Measurements from ENCODE around the gene KLHL2.
"Not testable (repeated sequence)": the region's sequence is repeated elsewhere in the genome, so short reads cannot be mapped to it uniquely, and the experiment has no call there.

Gene KLHL2

GRCh38 chr4:165331823-165332222, 124.5 kb downstream of the KLHL2 start:
- DNase-seq: no peak

- DNase-seq: no peak
Observed at GRCh38 chr4:165332502-165332901, 125.1 kb downstream of the KLHL2 start.

GRCh38 chr4:165335163-165335703, 127.9 kb downstream of the KLHL2 start:
- DNase-seq: no peak

GRCh38 chr4:165336743-165337142, 129.4 kb downstream of the KLHL2 start:
- no peak for DNase-seq

GRCh38 chr4:165342340-165342739, 135.0 kb downstream of the KLHL2 start:
- DNase-seq: not testable (repeated sequence)

- DNase-seq: no peak
Observed at GRCh38 chr4:165343353-165344191, 136.2 kb downstream of the KLHL2 start.

GRCh38 chr4:165345666-165346417, 138.5 kb downstream of the KLHL2 start:
- no peak for DNase-seq

GRCh38 chr4:165347647-165348569, 140.5 kb downstream of the KLHL2 start:
- no peak for DNase-seq

GRCh38 chr4:165351359-165352130, 144.2 kb downstream of the KLHL2 start:
- no peak for DNase-seq

GRCh38 chr4:165355900-165356300, 148.5 kb downstream of the KLHL2 start:
- no peak for DNase-seq

GRCh38 chr4:165359506-165359905, 152.1 kb downstream of the KLHL2 start:
- DNase-seq: no peak

- DNase-seq: no peak
Observed at GRCh38 chr4:165360041-165360695, 152.8 kb downstream of the KLHL2 start.

GRCh38 chr4:165360985-165361670, 153.8 kb downstream of the KLHL2 start:
- DNase-seq: no peak

- no peak for DNase-seq
Observed at GRCh38 chr4:165361810-165362209, 154.4 kb downstream of the KLHL2 start.

- DNase-seq: no peak
Observed at GRCh38 chr4:165364452-165365080, 157.2 kb downstream of the KLHL2 start.

- no peak for DNase-seq
Observed at GRCh38 chr4:165367040-165367439, 159.7 kb downstream of the KLHL2 start.

GRCh38 chr4:165368114-165368513, 160.8 kb downstream of the KLHL2 start:
- DNase-seq: no peak

- DNase-seq: no peak
Observed at GRCh38 chr4:165368567-165368966, 161.2 kb downstream of the KLHL2 start.

GRCh38 chr4:165369522-165369921, 162.2 kb downstream of the KLHL2 start:
- no peak for DNase-seq

- no peak for DNase-seq
Observed at GRCh38 chr4:165370530-165370929, 163.2 kb downstream of the KLHL2 start.

All from GF-D8 (cell line).